Measurements from ENCODE around the gene CRYBB2.
"Not testable (repeated sequence)": the region's sequence is repeated elsewhere in the genome, so short reads cannot be mapped to it uniquely, and the experiment has no call there.

CRYBB2 gene

GRCh38 chr22:25200967-25201366 is 18.5 kb upstream of the CRYBB2 start:
- no peak for DNase-seq

GRCh38 chr22:25201557-25202273 is 17.7 kb upstream of the CRYBB2 start:
- DNase-seq, result no peak

- DNase-seq, result no peak
These were observed 17.0 kb upstream of the CRYBB2 start for GRCh38 chr22:25202290-25202921.

DNA sequence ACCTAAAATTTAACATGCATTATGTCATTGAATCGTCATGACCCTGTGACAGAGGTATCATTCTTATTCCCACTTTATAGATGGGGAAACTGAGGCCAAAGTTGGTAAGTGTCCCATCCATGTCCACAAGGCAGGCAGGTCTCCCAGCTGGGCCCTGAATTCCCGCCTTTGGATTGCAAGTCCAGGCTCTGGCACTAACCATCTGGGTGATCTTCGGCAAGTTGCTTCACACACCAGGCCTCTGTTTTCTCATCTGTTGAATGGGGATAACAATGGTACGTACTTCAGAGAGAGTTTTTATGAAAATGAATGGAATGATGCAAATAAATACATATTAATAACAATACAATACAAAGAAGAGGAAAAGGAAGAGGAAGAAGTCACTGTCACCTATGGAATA is 16.4 kb upstream of the CRYBB2 start:
- DNase-seq, result no peak

GRCh38 chr22:25204547-25204946 is 14.9 kb upstream of the CRYBB2 start:
- DNase-seq, result not testable (repeated sequence)

DNA sequence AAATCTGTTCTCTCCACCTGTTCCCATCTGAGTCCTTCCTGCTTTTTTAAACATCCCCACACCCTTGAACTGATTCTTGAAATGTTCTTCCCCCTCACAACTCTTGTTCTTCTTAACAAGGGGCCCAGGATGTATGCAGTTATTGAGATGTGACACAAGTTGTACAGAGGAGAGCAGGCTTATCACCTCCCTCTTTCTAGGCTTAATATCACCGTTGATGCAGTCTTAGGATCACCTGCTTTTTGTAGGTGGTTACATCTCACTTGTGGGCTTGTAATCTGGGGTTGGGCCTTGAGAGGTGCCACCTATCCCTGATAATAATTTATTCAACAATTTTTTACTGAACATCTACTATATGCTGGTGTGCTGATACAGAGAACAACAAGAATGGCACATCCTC is 13.6 kb upstream of the CRYBB2 start:
- DNase-seq, result no peak

- no peak for DNase-seq
These were observed 12.4 kb upstream of the CRYBB2 start for GRCh38 chr22:25206998-25207397.

DNA sequence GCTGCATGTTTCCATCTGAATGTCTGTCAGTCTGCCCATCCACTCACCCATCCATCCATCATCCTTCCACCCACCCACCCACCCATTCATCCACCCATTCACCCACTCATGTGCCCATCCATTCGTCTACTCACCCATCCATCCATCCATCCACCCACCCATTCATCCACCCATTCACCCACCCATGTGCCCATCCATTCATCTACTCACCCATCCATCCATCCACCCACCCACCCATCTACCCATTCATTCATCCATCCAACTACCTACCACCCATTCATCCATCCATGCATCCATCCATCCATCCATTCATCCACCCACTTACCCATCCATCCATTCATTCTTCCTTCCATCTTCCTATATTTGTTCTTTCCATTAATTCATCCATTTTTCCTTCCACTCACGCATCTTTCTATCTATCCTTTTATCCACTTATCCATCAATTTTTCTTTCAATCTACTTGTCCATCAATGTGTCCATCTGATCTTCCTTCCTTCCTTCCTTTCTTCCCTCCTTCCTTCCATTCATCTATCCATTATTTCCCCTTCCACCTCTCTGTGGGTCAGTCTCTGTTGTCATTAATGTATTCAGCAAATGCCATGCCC is 11.8 kb upstream of the CRYBB2 start:
- DNase-seq, result no peak

DNA sequence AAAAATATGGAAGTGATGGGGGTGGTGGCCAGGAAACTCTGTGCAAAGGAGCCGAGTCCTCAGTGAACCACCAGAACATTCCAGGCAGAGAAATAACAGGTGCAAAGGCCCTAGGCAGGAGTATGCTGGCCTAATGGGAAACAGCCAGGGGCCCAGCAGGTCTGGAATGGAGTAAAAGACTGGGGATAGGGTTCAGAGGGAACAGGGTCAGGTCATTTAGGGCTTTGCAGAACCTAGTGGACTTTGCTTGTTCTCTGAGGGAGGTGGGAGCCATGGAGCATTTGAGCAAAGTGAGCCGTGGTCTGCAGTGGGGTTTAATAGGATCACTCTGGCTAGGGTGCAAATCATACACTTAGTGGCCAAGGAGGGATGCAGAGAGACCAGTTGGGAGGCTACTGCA is 11.1 kb upstream of the CRYBB2 start:
- DNase-seq, result no peak

DNA sequence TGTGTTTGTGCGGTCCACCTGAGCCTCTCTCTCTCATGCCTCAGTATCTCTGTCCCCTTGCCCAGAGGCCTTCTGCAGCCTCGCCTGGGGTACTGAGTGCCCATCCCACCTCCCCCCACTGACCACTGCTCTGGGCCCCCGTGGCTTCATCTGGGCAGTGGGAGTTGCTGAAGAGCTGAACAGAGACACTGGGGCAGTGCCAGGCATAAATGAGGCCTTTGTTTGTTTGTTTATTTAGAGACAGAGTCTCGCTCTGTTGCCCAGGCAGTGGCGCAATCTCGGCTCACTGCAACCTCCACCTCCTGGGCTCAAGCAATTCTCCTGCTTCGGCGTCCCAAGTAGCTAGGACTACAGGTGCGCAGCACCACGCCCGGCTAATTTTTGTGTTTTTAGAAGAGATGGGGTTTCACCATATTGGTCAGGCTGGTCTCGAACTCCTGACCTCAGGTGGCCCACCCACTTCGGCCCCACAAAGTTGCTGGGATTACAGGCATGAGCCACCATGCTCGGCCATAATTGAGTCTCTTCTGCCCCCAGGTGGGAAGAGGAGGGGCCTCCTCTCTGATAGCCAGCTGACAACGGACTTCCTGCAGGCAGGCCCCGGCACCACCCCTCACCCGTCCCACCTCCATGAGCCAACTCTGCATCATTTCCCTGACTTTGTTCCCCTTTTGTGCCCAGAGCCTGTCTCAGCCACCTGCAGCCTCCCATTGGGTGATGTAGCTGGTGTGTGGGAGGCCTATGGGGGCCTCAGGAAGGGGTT is 10.5 kb upstream of the CRYBB2 start:
- no peak for DNase-seq

DNA sequence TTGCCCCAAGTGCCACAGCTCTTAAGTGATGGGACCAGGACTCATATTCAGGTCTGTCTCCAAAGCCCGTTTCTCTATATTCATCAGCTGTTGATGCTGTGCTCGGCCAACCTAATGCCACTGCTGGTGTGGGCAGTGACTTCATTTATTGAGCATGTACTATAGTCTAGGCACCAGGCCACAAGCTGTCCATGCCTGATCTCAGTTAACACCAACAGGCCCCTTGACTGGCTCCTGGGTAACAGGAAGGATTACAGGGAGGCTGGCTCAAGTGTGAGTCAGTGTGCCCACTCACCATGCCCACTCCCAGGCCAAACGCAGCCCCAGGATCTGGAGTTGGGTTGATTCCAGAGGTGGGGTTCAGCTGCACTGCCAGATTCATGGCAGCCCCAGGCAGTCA is 8.6 kb upstream of the CRYBB2 start:
- DNase-seq, result no peak

DNA sequence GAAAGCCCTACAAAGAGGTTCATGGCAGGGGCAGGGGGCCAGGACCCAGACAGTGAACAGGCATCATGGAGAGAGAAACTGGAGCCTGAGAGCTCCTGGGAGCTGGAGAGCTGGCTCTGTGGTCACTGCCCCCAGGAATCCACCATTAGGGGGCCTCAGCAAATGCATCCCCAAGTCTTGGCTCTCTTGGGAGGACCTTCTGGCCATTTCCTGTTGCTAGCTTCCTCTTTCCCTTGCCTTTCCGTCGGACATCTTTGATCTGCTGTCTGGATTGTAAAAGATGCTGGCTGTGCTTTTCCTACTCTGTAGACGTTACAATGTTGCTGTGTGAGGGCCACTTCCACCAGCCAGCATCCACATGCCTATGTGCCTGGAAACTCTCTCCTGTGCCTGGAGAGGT is 7.1 kb upstream of the CRYBB2 start:
- DNase-seq, result no peak

GRCh38 chr22:25213221-25213620 is 6.2 kb upstream of the CRYBB2 start:
- DNase-seq, result no peak

- DNase-seq, result no peak
These were observed 3.2 kb upstream of the CRYBB2 start for GRCh38 chr22:25216230-25216629.

- no peak for DNase-seq
These were observed 556 bp downstream of the CRYBB2 start for GRCh38 chr22:25219948-25220442.

GRCh38 chr22:25221790-25222189 is 2.4 kb downstream of the CRYBB2 start:
- DNase-seq, result no peak

DNA sequence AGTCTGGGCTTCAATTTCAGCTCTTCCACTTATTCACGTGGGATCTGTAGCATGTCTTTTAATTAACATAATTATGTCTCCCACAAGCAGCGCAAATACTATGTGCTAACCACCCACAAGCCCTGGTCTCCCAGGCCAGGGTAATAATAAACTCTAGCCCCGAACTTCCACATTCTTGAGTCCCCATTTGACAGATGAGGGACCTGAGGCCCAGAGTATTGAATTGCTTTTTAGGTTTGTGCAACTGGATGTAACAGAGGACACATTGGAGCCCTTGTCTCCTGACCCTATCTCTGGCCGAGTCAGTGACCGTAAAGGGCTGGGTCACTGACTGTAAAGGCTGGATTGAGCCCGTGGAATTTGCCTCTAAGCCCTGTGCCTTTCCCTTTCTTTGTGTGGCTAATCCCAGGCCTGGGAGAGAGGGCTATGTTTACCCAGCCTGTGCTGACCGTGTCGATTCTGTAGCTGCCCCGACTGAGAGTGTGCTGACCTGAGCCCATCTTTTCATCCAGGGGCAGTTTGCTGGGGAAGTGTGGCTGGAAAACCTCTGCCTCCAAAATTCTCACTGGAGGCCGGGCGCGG is 3.9 kb downstream of the CRYBB2 start:
- DNase-seq, result no peak

DNA sequence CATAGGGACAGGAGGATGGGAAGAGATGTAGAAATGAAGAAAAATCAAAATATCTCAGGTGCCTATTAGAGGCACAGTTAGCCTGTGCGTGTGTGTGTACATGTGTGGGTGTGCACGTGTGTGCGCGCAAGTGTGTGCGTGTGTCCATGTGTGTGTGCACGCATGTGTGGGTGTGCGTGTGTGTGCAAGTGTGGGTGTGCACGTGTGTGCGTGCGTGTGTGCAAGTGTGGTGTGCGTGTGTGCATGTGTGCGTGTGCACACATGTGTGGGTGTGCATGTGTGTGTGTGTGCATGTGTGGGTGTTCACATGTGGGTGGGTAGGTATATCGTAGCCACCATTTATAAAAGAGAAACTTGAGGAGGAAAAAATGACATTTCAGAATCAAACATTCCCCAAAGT is 9.4 kb downstream of the CRYBB2 start:
- DNase-seq, result no peak

DNA sequence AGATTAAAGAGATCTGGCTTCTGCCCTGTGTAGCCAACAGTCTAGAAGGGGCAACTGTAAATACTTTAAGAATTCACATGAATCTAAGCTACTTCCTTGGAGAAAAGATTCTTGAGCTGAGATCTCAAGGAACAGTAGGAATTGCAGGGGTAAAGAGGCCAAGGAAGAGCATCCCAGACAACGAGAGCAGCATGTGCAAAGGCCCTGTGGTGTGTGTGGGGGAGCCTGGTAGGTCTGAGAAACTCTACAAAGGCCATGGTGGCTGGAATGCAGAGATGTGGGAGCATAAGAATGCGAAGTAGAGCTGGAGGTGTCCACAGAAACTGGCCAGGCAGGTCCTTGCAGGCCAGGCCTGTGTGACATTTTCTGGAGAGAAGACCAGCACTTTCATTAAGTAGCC is 11.3 kb downstream of the CRYBB2 start:
- DNase-seq, result not testable (repeated sequence)

DNA sequence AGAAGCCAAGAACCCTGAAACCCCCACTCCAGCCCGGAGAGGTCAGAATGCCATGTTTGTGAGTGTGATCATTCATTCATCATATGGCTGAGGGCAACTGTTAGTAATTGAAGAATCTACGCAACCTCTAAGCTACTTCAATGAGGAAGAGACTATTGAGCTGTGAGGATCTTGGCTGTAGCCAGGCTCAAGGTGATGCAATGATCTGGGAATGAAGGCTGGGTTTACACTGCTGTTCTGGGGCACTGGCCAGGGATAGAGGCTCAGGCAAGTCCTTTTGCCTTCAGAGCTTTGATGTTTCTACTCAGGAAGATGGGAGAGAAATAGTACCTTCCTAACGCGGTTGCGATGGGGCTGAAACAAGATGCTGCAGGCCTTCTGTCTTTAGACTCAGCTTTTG is 12.9 kb downstream of the CRYBB2 start:
- DNase-seq, result no peak

DNA sequence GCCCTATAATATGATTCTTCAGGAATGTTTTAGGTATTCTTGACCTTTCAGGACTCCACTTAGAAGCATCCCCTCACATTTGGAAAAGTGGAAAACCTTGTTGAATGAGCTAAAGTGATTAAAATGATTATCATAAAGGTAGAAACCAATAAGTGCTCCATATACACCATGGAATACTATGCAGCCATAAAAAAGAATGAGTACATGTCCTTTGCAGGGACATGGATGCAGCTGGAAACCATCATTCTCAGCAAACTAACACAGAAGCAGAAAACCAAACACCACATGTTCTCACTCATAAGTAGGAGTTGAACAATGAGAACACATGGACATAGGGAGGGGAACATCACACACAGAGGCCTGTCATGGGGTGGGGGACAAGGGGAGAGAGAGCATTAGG is 14.3 kb downstream of the CRYBB2 start:
- not testable (repeated sequence) for DNase-seq

GRCh38 chr22:25235547-25236290 is 16.3 kb downstream of the CRYBB2 start:
- DNase-seq, result peak; percentile 30
